ENCODE measurements around the gene CNDP2. TPM values are rescaled to one million over a fixed set of nuclear protein-coding genes. Genes with fewer than 3 reads are reported as not detected.

Gene CNDP2
- total and polyA plus RNA-seq, 2 of the 13 experiments (the other 11 are each of a cell fraction or from before 2014, with no cell fraction given), result 64.7 to 80.8 TPM

- TF ChIP-seq TEAD2 (CRISPR knock-in tag; IDR thresholded peaks at IDR 0.05) (no peak), SALL2 (CRISPR knock-in tag; IDR thresholded peaks at IDR 0.05) (0 out of 2 replicates have a peak, but pooled peaks have one; percentile 4), NPAS2 (CRISPR knock-in tag; IDR thresholded peaks at IDR 0.05; ENCODE audit: borderline replicate concordance) (no peak), PATZ1 (CRISPR knock-in tag; IDR thresholded peaks at IDR 0.05) (no peak), U2AF1 (optimal IDR thresholded peaks at IDR 0.05; ENCODE audit: low read depth, low read length) (no peak), NCOA2 (CRISPR knock-in tag; IDR thresholded peaks at IDR 0.05) (peak; percentile 12; the same call in 1 of the 2 replicates), FOXA1 (IDR thresholded peaks at IDR 0.05) (no peak), FOXA1 (CRISPR knock-in tag; IDR thresholded peaks at IDR 0.05) (no peak), HDAC6 (IDR thresholded peaks at IDR 0.05; ENCODE audit: low read depth, low read length) (no peak), ZNF841 (CRISPR knock-in tag; IDR thresholded peaks at IDR 0.05; ENCODE audit: borderline replicate concordance) (no peak), KMT2B (CRISPR knock-in tag; IDR thresholded peaks at IDR 0.05) (no peak), RAD51 (IDR thresholded peaks at IDR 0.05; ENCODE audit: borderline replicate concordance) (no peak), ZNF3 (CRISPR knock-in tag; IDR thresholded peaks at IDR 0.05) (no peak), ZNF761 (CRISPR knock-in tag; conservative IDR thresholded peaks at IDR 0.05) (0 out of 2 replicates have a peak, but pooled peaks have one; percentile 18), FUBP1 (CRISPR knock-in tag; IDR thresholded peaks at IDR 0.05; ENCODE audit: borderline replicate concordance) (no peak), RBM22 (optimal IDR thresholded peaks at IDR 0.05; ENCODE audit: low read length) (no peak), ZNF432 (CRISPR knock-in tag; IDR thresholded peaks at IDR 0.05; ENCODE audit: borderline replicate concordance) (no peak), LRRFIP1 (CRISPR knock-in tag; conservative IDR thresholded peaks at IDR 0.05) (no peak), MED8 (CRISPR knock-in tag; IDR thresholded peaks at IDR 0.05; ENCODE audit: insufficient replicate concordance) (peak; percentile 31), TEAD3 (CRISPR knock-in tag; optimal IDR thresholded peaks at IDR 0.05; ENCODE audit: borderline replicate concordance) (peak; percentile 8), ZFP36 (IDR thresholded peaks at IDR 0.05; ENCODE audit: borderline replicate concordance, low read depth, low read length, partially characterized antibody) (no peak)
- TF ChIP-seq, protein P1, sequence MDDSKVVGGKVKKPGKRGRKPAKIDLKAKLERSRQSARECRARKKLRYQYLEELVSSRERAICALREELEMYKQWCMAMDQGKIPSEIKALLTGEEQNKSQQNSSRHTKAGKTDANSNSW (CRISPR knock-in tag; IDR thresholded peaks at IDR 0.05; ENCODE audit: borderline replicate concordance), result peak; percentile 45; the same call in 1 of the 2 replicates
- TF ChIP-seq, protein P2, sequence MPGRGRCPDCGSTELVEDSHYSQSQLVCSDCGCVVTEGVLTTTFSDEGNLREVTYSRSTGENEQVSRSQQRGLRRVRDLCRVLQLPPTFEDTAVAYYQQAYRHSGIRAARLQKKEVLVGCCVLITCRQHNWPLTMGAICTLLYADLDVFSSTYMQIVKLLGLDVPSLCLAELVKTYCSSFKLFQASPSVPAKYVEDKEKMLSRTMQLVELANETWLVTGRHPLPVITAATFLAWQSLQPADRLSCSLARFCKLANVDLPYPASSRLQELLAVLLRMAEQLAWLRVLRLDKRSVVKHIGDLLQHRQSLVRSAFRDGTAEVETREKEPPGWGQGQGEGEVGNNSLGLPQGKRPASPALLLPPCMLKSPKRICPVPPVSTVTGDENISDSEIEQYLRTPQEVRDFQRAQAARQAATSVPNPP (CRISPR knock-in tag; IDR thresholded peaks at IDR 0.05), result no peak
These were observed 553 bp downstream of the CNDP2 start (continued) for GRCh38 chr18:74496508-74497323.

Measured in HepG2 (cell line).